Measurements from ENCODE around the gene AKIRIN1.
"Not testable (repeated sequence)": the region's sequence is repeated elsewhere in the genome, so short reads cannot be mapped to it uniquely, and the experiment has no call there.

The AKIRIN1 gene

DNA sequence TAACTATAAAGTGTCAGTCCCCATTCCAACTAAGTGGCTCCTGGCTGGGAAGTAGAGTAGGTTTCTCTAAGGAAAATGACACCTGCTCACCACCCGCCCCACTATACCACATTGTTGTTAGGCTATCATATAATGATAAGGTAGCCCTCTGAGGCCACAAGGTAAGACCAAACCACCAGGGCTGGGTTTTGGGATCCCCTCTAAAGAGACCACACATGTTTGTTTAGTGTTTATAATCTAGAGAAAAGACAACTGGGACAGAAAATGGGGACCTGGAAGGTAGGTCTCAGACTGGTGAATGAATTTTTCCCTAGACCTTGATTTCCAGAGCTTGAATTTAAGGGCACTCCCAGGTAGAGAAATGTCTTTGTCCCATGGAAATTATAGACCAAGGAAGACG, 15.2 kb downstream of the AKIRIN1 start:
- Histone ChIP-seq H3K79me2 (ENCODE audit: control insufficient read depth, low read length) (no peaks in the 10 kb centered on the region), H3K9me3 (ENCODE audit: control insufficient read depth, insufficient read depth, low read length) (no peaks in the 10 kb centered on the region), H3K9me2 (replicated peaks; ENCODE audit: control insufficient read depth, low read length) (no peaks in the 10 kb centered on the region), H4K20me1 (ENCODE audit: control insufficient read depth, insufficient read depth, low read depth, low read length) (no peaks in the 10 kb centered on the region), H3K4me1 (ENCODE audit: control insufficient read depth, low read length) (no peaks in the 10 kb centered on the region), H3K27ac (ENCODE audit: low read depth, low read length) (no peak overlapping the region), H3K27me3 (ENCODE audit: control insufficient read depth, low read length) (no peaks in the 10 kb centered on the region), H3F3A (ENCODE audit: control insufficient read depth, insufficient read depth) (peaks cover 6% of the 10 kb centered on the region; the same call in 1 of the 2 replicates), H3K4me2 (ENCODE audit: low read length) (no peak overlapping the region), H3K36me3 (ENCODE audit: control insufficient read depth, low read length) (peaks cover 63% of the 10 kb centered on the region), H3K4me3 (ENCODE audit: low read length) (no peak overlapping the region)
- TF ChIP-seq, protein P1, sequence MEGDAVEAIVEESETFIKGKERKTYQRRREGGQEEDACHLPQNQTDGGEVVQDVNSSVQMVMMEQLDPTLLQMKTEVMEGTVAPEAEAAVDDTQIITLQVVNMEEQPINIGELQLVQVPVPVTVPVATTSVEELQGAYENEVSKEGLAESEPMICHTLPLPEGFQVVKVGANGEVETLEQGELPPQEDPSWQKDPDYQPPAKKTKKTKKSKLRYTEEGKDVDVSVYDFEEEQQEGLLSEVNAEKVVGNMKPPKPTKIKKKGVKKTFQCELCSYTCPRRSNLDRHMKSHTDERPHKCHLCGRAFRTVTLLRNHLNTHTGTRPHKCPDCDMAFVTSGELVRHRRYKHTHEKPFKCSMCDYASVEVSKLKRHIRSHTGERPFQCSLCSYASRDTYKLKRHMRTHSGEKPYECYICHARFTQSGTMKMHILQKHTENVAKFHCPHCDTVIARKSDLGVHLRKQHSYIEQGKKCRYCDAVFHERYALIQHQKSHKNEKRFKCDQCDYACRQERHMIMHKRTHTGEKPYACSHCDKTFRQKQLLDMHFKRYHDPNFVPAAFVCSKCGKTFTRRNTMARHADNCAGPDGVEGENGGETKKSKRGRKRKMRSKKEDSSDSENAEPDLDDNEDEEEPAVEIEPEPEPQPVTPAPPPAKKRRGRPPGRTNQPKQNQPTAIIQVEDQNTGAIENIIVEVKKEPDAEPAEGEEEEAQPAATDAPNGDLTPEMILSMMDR (IDR thresholded peaks at IDR 0.05; ENCODE audit: low read depth, low read length, poor library complexity, severe bottlenecking), result no peak
- no peak for TF ChIP-seq EZH2phosphoT487 (IDR thresholded peaks at IDR 0.05; ENCODE audit: borderline replicate concordance, low read length)

DNA sequence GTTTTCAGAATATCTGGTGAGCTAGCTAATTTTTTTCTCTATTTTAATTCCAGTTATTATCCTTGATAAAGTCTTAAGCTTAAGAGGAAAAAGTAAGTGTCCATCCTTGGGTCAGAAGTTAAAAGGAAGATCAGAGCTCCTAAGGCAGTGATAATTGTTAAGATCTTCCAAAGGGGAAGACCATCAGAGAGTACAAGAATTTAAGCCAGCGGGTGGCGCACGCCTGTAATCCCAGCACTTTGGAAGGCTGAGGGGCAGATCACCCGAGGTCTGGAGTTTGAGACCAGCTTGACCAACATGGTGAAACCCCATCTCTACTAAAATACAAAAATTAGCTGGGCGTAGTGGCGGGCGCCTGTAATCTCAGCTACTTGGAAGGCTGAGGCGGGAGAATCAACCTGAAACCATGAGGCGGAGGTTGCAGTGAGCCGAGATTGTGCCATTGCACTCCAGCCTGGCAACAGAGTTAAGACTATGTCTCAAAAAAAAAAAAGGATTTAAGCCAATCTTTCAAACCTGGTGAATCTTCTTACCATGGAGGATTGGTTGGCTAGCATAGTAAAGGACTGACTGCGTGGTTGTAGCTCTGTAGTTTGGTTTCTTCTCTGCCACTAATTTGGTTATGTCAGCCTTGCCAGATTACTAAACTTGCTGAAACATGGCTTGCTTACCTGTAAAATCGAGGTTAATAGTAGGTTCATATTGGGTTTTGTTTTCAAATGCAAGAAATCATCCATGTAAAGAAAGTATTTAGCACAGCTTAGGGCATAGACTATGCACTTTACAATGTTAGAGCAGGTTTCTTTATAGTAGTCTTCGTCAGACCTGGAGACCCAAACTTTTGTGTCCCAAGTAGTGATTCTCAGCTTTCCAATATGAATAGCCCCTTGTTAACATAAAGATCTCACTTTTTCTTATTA, 15.9 kb downstream of the AKIRIN1 start:
- no peaks in the 10 kb centered on the region for H3K9me3 ChIP-seq (ENCODE audit: control insufficient read depth, insufficient read depth, low read length)
- no peaks in the 10 kb centered on the region for H3K4me1 ChIP-seq (ENCODE audit: control insufficient read depth, low read length)
- H3K4me2 ChIP-seq (ENCODE audit: low read length), result no peak overlapping the region
- H4K20me1 ChIP-seq (ENCODE audit: control insufficient read depth, insufficient read depth, low read depth, low read length), result no peaks in the 10 kb centered on the region
- H3F3A ChIP-seq (ENCODE audit: control insufficient read depth, insufficient read depth), result peaks cover 6% of the 10 kb centered on the region; the same call in 1 of the 2 replicates
- peaks cover 56% of the 10 kb centered on the region for H3K36me3 ChIP-seq (ENCODE audit: control insufficient read depth, low read length)
- no peaks in the 10 kb centered on the region for H3K27me3 ChIP-seq (ENCODE audit: control insufficient read depth, low read length)
- no peaks in the 10 kb centered on the region for H3K79me2 ChIP-seq (ENCODE audit: control insufficient read depth, low read length)
- TF ChIP-seq EZH2phosphoT487 (IDR thresholded peaks at IDR 0.05; ENCODE audit: borderline replicate concordance, low read length), result no peak
- TF ChIP-seq, protein P1 (IDR thresholded peaks at IDR 0.05; ENCODE audit: low read depth, low read length, poor library complexity, severe bottlenecking), result no peak
- no peaks in the 10 kb centered on the region for H3K9me2 ChIP-seq (replicated peaks; ENCODE audit: control insufficient read depth, low read length)
- H3K27ac ChIP-seq (ENCODE audit: low read depth, low read length), result no peak overlapping the region
- no peak overlapping the region for H3K4me3 ChIP-seq (ENCODE audit: low read length)

DNA sequence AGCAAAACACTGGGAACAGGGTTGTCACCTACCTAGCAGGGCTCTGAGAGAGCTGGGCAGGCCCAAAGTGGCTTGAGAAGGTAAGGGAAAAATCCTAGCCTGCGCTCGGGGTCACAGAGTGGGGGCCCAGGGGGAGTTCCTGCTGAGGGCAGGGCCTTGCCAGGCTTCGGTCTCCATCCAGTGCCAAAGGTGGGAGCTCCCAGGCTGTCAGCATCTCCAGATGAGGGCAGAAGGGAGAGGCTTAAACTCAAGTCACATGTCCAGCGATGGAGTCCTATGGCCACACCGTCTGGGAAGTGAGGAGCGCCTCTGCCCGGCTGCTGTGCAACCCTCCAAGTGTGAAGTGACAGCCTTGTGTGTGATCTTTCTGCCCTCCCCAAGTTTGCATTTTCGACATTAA, 23.9 kb downstream of the AKIRIN1 start:
- not testable (repeated sequence) for H3F3A ChIP-seq (ENCODE audit: control insufficient read depth, insufficient read depth); H3K27me3 ChIP-seq (ENCODE audit: control insufficient read depth, low read length); H3K36me3 ChIP-seq (ENCODE audit: control insufficient read depth, low read length); H3K79me2 ChIP-seq (ENCODE audit: control insufficient read depth, low read length); H3K27ac ChIP-seq (ENCODE audit: low read depth, low read length); H3K9me3 ChIP-seq (ENCODE audit: control insufficient read depth, insufficient read depth, low read length); H3K4me2 ChIP-seq (ENCODE audit: low read length); H3K9me2 ChIP-seq (replicated peaks; ENCODE audit: control insufficient read depth, low read length); H3K4me1 ChIP-seq (ENCODE audit: control insufficient read depth, low read length); H4K20me1 ChIP-seq (ENCODE audit: control insufficient read depth, insufficient read depth, low read depth, low read length); H3K4me3 ChIP-seq (ENCODE audit: low read length)

DNA sequence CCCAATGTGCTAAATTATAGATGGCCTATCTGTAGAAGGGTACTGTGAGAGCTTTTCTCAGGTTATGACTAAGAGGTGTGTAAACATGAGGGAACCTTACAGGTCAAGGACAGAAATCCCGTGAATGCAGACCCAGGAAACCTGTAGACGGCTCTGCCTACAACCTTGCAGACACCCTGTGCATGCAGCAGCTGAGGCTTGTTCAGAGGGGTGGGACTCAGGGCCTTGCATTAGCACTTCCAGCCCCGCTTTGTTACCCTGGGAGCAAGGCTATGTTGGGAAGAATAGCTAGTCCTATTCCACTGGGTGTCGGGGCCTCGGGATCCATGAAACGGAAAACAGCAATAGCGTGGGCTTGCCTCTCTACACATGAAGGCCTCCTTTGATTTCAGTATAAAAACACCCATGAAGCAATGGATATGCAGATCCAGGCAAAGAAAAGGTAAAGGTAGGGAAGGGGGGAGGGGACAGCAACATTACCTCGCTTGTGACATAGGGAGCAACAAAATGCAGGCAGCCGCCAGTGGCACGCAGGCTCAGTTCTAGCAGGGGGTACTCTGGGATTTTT, 25.6 kb downstream of the AKIRIN1 start:
- no peaks in the 10 kb centered on the region for H3F3A ChIP-seq (ENCODE audit: control insufficient read depth, insufficient read depth)
- no peaks in the 10 kb centered on the region for H3K9me3 ChIP-seq (ENCODE audit: control insufficient read depth, insufficient read depth, low read length)
- H3K4me3 ChIP-seq (ENCODE audit: low read length), result no peak overlapping the region
- TF ChIP-seq EZH2phosphoT487 (IDR thresholded peaks at IDR 0.05; ENCODE audit: borderline replicate concordance, low read length), result no peak
- TF ChIP-seq, protein P1 (IDR thresholded peaks at IDR 0.05; ENCODE audit: low read depth, low read length, poor library complexity, severe bottlenecking), result no peak
- no peaks in the 10 kb centered on the region for H3K4me1 ChIP-seq (ENCODE audit: control insufficient read depth, low read length)
- H3K4me2 ChIP-seq (ENCODE audit: low read length), result no peak overlapping the region
- H3K27ac ChIP-seq (ENCODE audit: low read depth, low read length), result no peak overlapping the region
- no peaks in the 10 kb centered on the region for H4K20me1 ChIP-seq (ENCODE audit: control insufficient read depth, insufficient read depth, low read depth, low read length)
- H3K27me3 ChIP-seq (ENCODE audit: control insufficient read depth, low read length), result no peaks in the 10 kb centered on the region
- H3K9me2 ChIP-seq (replicated peaks; ENCODE audit: control insufficient read depth, low read length), result no peaks in the 10 kb centered on the region
- no peaks in the 10 kb centered on the region for H3K36me3 ChIP-seq (ENCODE audit: control insufficient read depth, low read length)
- no peaks in the 10 kb centered on the region for H3K79me2 ChIP-seq (ENCODE audit: control insufficient read depth, low read length)

Data from DOHH2 (cell line).